ENCODE measurements around the gene FAM120C.
A peak's percentile ranks its signal among the peaks of the same experiment; 100 is the strongest.

The FAM120C gene

GRCh38 chrX:54044126-54044876, 138.8 kb downstream of the FAM120C start, which contains the start of gene PHF8:
Gene PHF8 (minus strand): TSS chrX:54044473. CDS start chrX:54042728, 1,745 bp downstream.
- Histone ChIP-seq H3K27ac (peak within 1 kb of the TSS; percentile 96), H3K9ac (peak within 1 kb of the TSS; percentile 61), H2AFZ (peak within 1 kb of the TSS; percentile 91), H3K4me2 (ENCODE audit: low read length) (peak within 1 kb of the TSS; percentile 75), H3K27me3 (ENCODE audit: control insufficient read depth, insufficient read depth, low read length) (no peaks in the 10 kb centered on the region), H3K9me3 (ENCODE audit: control insufficient read depth, low read length) (no peaks in the 10 kb centered on the region), H3K4me1 (no peaks in the 10 kb centered on the region), H3K36me3 (ENCODE audit: control insufficient read depth, insufficient read depth, low read length) (no peaks in the 10 kb centered on the region), H3K4me3 (ENCODE audit: low read depth, low read length) (peak within 1 kb of the TSS; percentile 80), H3K79me2 (no peaks in the 10 kb centered on the region)
- TF ChIP-seq CTCF (IDR thresholded peaks at IDR 0.05) = no peak

GRCh38 chrX:54043541-54044125, 139.4 kb downstream of the FAM120C start:
- H3K9me3 ChIP-seq (ENCODE audit: control insufficient read depth, low read length) = no peaks in the 10 kb centered on the region
- H3K4me2 ChIP-seq (ENCODE audit: low read length) = peak overlapping the region; percentile 75
- H3K79me2 ChIP-seq = no peaks in the 10 kb centered on the region
- peak overlapping the region; percentile 61 for H3K9ac ChIP-seq
- H3K4me1 ChIP-seq = no peaks in the 10 kb centered on the region
- peak overlapping the region; percentile 80 for H3K4me3 ChIP-seq (ENCODE audit: low read depth, low read length)
- H3K27ac ChIP-seq = peak overlapping the region; percentile 96
- peak overlapping the region; percentile 91 for H2AFZ ChIP-seq
- H3K27me3 ChIP-seq (ENCODE audit: control insufficient read depth, insufficient read depth, low read length) = no peaks in the 10 kb centered on the region
- no peaks in the 10 kb centered on the region for H3K36me3 ChIP-seq (ENCODE audit: control insufficient read depth, insufficient read depth, low read length)
- no peak for TF ChIP-seq CTCF (IDR thresholded peaks at IDR 0.05)

- H2AFZ ChIP-seq = peak overlapping the region; percentile 91
- H3K9me3 ChIP-seq (ENCODE audit: control insufficient read depth, low read length) = no peaks in the 10 kb centered on the region
- H3K4me3 ChIP-seq (ENCODE audit: low read depth, low read length) = peak overlapping the region; percentile 80
- no peak overlapping the region for H3K9ac ChIP-seq
- no peaks in the 10 kb centered on the region for H3K36me3 ChIP-seq (ENCODE audit: control insufficient read depth, insufficient read depth, low read length)
- no peaks in the 10 kb centered on the region for H3K4me1 ChIP-seq
- no peaks in the 10 kb centered on the region for H3K27me3 ChIP-seq (ENCODE audit: control insufficient read depth, insufficient read depth, low read length)
- peak overlapping the region; percentile 96 for H3K27ac ChIP-seq
- peak overlapping the region; percentile 75 for H3K4me2 ChIP-seq (ENCODE audit: low read length)
- no peak for TF ChIP-seq CTCF (IDR thresholded peaks at IDR 0.05)
- no peaks in the 10 kb centered on the region for H3K79me2 ChIP-seq
These were observed 140.0 kb downstream of the FAM120C start for GRCh38 chrX:54043056-54043455.

- H3K9ac ChIP-seq = no peak overlapping the region
- no peaks in the 10 kb centered on the region for H3K9me3 ChIP-seq (ENCODE audit: control insufficient read depth, low read length)
- no peak overlapping the region for H2AFZ ChIP-seq
- H3K79me2 ChIP-seq = no peaks in the 10 kb centered on the region
- no peaks in the 10 kb centered on the region for H3K4me1 ChIP-seq
- TF ChIP-seq CTCF (IDR thresholded peaks at IDR 0.05) = no peak
- peak overlapping the region; percentile 80 for H3K4me3 ChIP-seq (ENCODE audit: low read depth, low read length)
- no peak overlapping the region for H3K27ac ChIP-seq
- no peaks in the 10 kb centered on the region for H3K36me3 ChIP-seq (ENCODE audit: control insufficient read depth, insufficient read depth, low read length)
- peak overlapping the region; percentile 75 for H3K4me2 ChIP-seq (ENCODE audit: low read length)
- H3K27me3 ChIP-seq (ENCODE audit: control insufficient read depth, insufficient read depth, low read length) = no peaks in the 10 kb centered on the region
These were observed 140.4 kb downstream of the FAM120C start for GRCh38 chrX:54042609-54043021.
